SK-N-SH (cell line): Measurements from ENCODE around the gene PDGFB. TPM values are rescaled to one million over a fixed set of nuclear protein-coding genes. Genes with fewer than 3 reads are reported as not detected.

Experiments
- CTCF ChIA-PET: fragments of 300-600, 350-600 bp; formaldehyde crosslinking; extraction: SDS; loops from one replicate; lab custom pipeline; 2021; lab: Yijun Ruan, JAX
- POLR2A ChIA-PET: fragments of 350-600 bp; sonication (Branson Sonifier 250); formaldehyde crosslinking; extraction: SDS; loops from one replicate; lab custom pipeline; 2020; ENCODE audit warnings: antibody characterized with exemption, inconsistent platforms; lab: Yijun Ruan, JAX
- DNase-seq: peaks from one replicate; pipeline ENCODE4 v3.0.0; 2012
- H2AFZ ChIP-seq: fragments of 200-600 bp; sonication (generic); 2 replicates; pipeline ENCODE4 v1.8.1; 2016; ENCODE audit warnings: antibody characterized with exemption, mild to moderate bottlenecking, low read depth
- H3F3A ChIP-seq: fragments of 200-600 bp; sonication (generic); replicated peaks from 2 replicates; pipeline ENCODE3; 2016; ENCODE audit warnings: antibody characterized with exemption, mild to moderate bottlenecking; ENCODE audit not compliant: insufficient read depth
- H3K27ac ChIP-seq, 2 experiments: fragments of 200-500 bp in 1 of 2; fragments of 200-600 bp in 1 of 2; sonication (Bioruptor generic) in 1 of 2; sonication (generic), shearing (Covaris generic) in 1 of 2; 2 replicates each; pipeline versions ENCODE4 v1.5.1 to v1.6.1; 2014 to 2016; ENCODE audit warnings: low read depth in 2 of 2, inconsistent platforms in 1 of 2, low read length in 1 of 2, mild to moderate bottlenecking in 1 of 2, mixed read lengths in 1 of 2
- H3K27me3 ChIP-seq: fragments of 200-600 bp; sonication (generic), shearing (Covaris generic); 2 replicates; pipeline ENCODE4 v1.6.1; 2016; ENCODE audit warnings: mixed run types; ENCODE audit not compliant: insufficient read depth
- H3K36me3 ChIP-seq, 2 experiments: fragments of 200-500 bp in 1 of 2; fragments of 200-600 bp in 1 of 2; sonication (Bioruptor generic) in 1 of 2; sonication (generic) in 1 of 2; replicated peaks in 1 of 2; 2 replicates each; pipeline versions ENCODE3 to v1.5.1; 2014 to 2016; ENCODE audit warnings: low read length in 1 of 2, mild to moderate bottlenecking in 1 of 2; ENCODE audit not compliant: insufficient read depth in 2 of 2, control insufficient read depth in 1 of 2
- H3K4me1 ChIP-seq, 2 experiments: fragments of 200-500 bp in 1 of 2; fragments of 200-600 bp in 1 of 2; sonication (Bioruptor generic) in 1 of 2; sonication (generic), shearing (Covaris generic) in 1 of 2; 2 replicates each; pipeline versions ENCODE4 v1.5.1 to v1.6.1; 2014 to 2016; ENCODE audit warnings: low read depth in 1 of 2, low read length in 1 of 2, mixed run types in 1 of 2; ENCODE audit not compliant: insufficient read depth in 2 of 2, control insufficient read depth in 1 of 2
- H3K4me2 ChIP-seq: fragments of 200-600 bp; sonication (generic), shearing (Covaris generic); 2 replicates; pipeline ENCODE4 v1.6.1; 2017; ENCODE audit warnings: mixed run types
- H3K4me3 ChIP-seq, 2 experiments: fragments of 200-500 bp in 1 of 2; fragments of 200-600 bp in 1 of 2; sonication (Bioruptor generic) in 1 of 2; sonication (generic), shearing (Covaris generic) in 1 of 2; 2 replicates each; pipeline versions ENCODE4 v1.5.1 to v1.8.1; 2014 to 2016; ENCODE audit warnings: low read depth in 2 of 2, inconsistent platforms in 1 of 2, low read length in 1 of 2, mild to moderate bottlenecking in 1 of 2, mixed read lengths in 1 of 2, moderate library complexity in 1 of 2
- H3K79me2 ChIP-seq: fragments of 200-600 bp; sonication (generic); 2 replicates; pipeline ENCODE4 v1.8.1; 2017; ENCODE audit warnings: mild to moderate bottlenecking; ENCODE audit not compliant: insufficient read depth
- H3K9ac ChIP-seq: fragments of 200-600 bp; sonication (generic); 2 replicates; pipeline ENCODE4 v1.6.1; 2017; ENCODE audit warnings: mixed run types
- H3K9me2 ChIP-seq: fragments of 200-600 bp; sonication (generic); 2 replicates; pipeline ENCODE4 v1.6.1; 2017; ENCODE audit warnings: mixed run types
- H3K9me3 ChIP-seq: fragments of 200-600 bp; sonication (generic); 2 replicates; pipeline ENCODE4 v1.6.1; 2017; ENCODE audit warnings: mixed run types, mild to moderate bottlenecking, moderate library complexity
- H4K20me1 ChIP-seq: fragments of 200-600 bp; sonication (generic); 2 replicates; pipeline ENCODE4 v1.6.1; 2017; ENCODE audit warnings: mild to moderate bottlenecking, mixed run types; ENCODE audit not compliant: insufficient read depth
- ELF1 ChIP-seq: IDR thresholded peaks from 2 replicates; pipeline ENCODE4 v1.4.0; 2012
- FOSL2 ChIP-seq: IDR thresholded peaks from 2 replicates; pipeline ENCODE4 v1.4.0; 2012; ENCODE audit warnings: low read depth, mild to moderate bottlenecking, moderate library complexity, borderline replicate concordance
- FOXJ3 ChIP-seq: sonication (generic); formaldehyde crosslinking; IDR thresholded peaks from 2 replicates; pipeline ENCODE4 v1.5.1; 2020; ENCODE audit warnings: mild to moderate bottlenecking, missing genetic modification reagents
- GATA2 ChIP-seq: sonication (generic); formaldehyde crosslinking; IDR thresholded peaks from 2 replicates; pipeline ENCODE4 v1.5.0; 2020; ENCODE audit warnings: mild to moderate bottlenecking, missing genetic modification reagents
- MXI1 ChIP-seq: IDR thresholded peaks from 2 replicates; pipeline ENCODE4 v1.6.1; 2012; ENCODE audit warnings: mild to moderate bottlenecking, low read depth, low read length, improper control_type of control experiment
- NRF1 ChIP-seq: IDR thresholded peaks from 2 replicates; pipeline ENCODE4 v1.6.1; 2012; ENCODE audit warnings: low read depth, mild to moderate bottlenecking, low read length
- RAD21 ChIP-seq: IDR thresholded peaks from 2 replicates; pipeline ENCODE4 v1.6.1; 2012; ENCODE audit warnings: mild to moderate bottlenecking, low read length
- RCOR1 ChIP-seq: fragments of 150-350 bp; IDR thresholded peaks from 2 replicates; pipeline ENCODE4 v1.6.1; 2017; ENCODE audit warnings: antibody characterized with exemption, low read length
- SIN3A ChIP-seq: IDR thresholded peaks from 2 replicates; pipeline ENCODE4 v1.6.1; 2012; ENCODE audit warnings: low read depth, mild to moderate bottlenecking, low read length, moderate library complexity, borderline replicate concordance
- SMC3 ChIP-seq: IDR thresholded peaks from 2 replicates; pipeline ENCODE4 v1.6.1; 2012; ENCODE audit warnings: low read depth, low read length, improper control_type of control experiment
- TCF12 ChIP-seq: IDR thresholded peaks from 2 replicates; pipeline ENCODE4 v1.4.0; 2012
- TEAD4 ChIP-seq: IDR thresholded peaks from 2 replicates; pipeline ENCODE4 v1.4.0; 2012; ENCODE audit warnings: mild to moderate bottlenecking, borderline replicate concordance; ENCODE audit not compliant: insufficient read depth
- USF2 ChIP-seq: fragments of 150-350 bp; IDR thresholded peaks from 2 replicates; pipeline ENCODE4 v1.6.1; 2017; ENCODE audit warnings: antibody characterized with exemption, low read length, low read depth, borderline replicate concordance
- WGBS: methylation state at CpG from one replicate; pipeline ENCODE4 v1.1.6; 2017; ENCODE audit warnings: low lambda C conversion rate; 5-methylcytosine and 5-hydroxymethylcytosine counted together
- polyA plus RNA-seq, 3 experiments: library from polyadenylated mRNA; depleted of rRNA; stranded (reverse); fragments of >200 nt; gene quantifications; 2 replicates each; pipeline ENCODE4 v1.2.3, GENCODE V29; 2012
- TF ChIP-seq, protein P1 (sequence below): IDR thresholded peaks from 2 replicates; pipeline ENCODE4 v1.4.0; 2012; ENCODE audit warnings: low read depth
- TF ChIP-seq, protein P2 (sequence below): IDR thresholded peaks from 2 replicates; pipeline ENCODE4 v1.6.1; 2012; ENCODE audit warnings: mild to moderate bottlenecking, low read depth, low read length, moderate library complexity
- TF ChIP-seq, protein P3 (sequence below): fragments of 150-350 bp; IDR thresholded peaks from 2 replicates; pipeline ENCODE4 v1.6.1; 2016; ENCODE audit warnings: mild to moderate bottlenecking, low read depth, low read length

PDGFB gene
- polyA plus RNA-seq, 1 of the 3 experiments (the other 2 are of a cell fraction): 0.44 TPM

GRCh38 chr22:39177791-39178190, 67.0 kb downstream of the PDGFB start:
- CTCF ChIA-PET: interaction anchor here (1.2 kb wide), 1 partner anchor 138 kb away, joined by 3 read pairs; no protein-coding TSS in a partner anchor
- Histone ChIP-seq H2AFZ (no peak overlapping the region), H4K20me1 (no peaks in the 10 kb centered on the region), H3K27ac (no peak overlapping the region), H3K27me3 (no peaks in the 10 kb centered on the region), H3F3A (peaks cover 4% of the 10 kb centered on the region), H3K4me1 (peaks cover 0 to 9% of the 10 kb centered on the region in 2 experiments; a peak in 2 of 4 replicates), H3K36me3 (no peaks in the 10 kb centered on the region), H3K79me2 (no peaks in the 10 kb centered on the region), H3K4me2 (no peak overlapping the region), H3K4me3 (no peak overlapping the region), H3K9ac (no peak overlapping the region), H3K9me3 (no peaks in the 10 kb centered on the region), H3K9me2 (no peaks in the 10 kb centered on the region)
- no peak for DNase-seq
- POLR2A ChIA-PET: no interaction called here
- no peak for TF ChIP-seq FOXJ3 (CRISPR knock-in tag)
- TF ChIP-seq TEAD4: no peak
- TF ChIP-seq USF2: no peak
- TF ChIP-seq TCF12: no peak
- no peak for TF ChIP-seq RAD21
- TF ChIP-seq, protein P1, sequence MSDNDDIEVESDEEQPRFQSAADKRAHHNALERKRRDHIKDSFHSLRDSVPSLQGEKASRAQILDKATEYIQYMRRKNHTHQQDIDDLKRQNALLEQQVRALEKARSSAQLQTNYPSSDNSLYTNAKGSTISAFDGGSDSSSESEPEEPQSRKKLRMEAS: no peak
- TF ChIP-seq GATA2 (CRISPR knock-in tag): no peak
- TF ChIP-seq RCOR1: no peak
- TF ChIP-seq SMC3: no peak
- TF ChIP-seq FOSL2: no peak
- TF ChIP-seq SIN3A: no peak
- TF ChIP-seq, protein P2, sequence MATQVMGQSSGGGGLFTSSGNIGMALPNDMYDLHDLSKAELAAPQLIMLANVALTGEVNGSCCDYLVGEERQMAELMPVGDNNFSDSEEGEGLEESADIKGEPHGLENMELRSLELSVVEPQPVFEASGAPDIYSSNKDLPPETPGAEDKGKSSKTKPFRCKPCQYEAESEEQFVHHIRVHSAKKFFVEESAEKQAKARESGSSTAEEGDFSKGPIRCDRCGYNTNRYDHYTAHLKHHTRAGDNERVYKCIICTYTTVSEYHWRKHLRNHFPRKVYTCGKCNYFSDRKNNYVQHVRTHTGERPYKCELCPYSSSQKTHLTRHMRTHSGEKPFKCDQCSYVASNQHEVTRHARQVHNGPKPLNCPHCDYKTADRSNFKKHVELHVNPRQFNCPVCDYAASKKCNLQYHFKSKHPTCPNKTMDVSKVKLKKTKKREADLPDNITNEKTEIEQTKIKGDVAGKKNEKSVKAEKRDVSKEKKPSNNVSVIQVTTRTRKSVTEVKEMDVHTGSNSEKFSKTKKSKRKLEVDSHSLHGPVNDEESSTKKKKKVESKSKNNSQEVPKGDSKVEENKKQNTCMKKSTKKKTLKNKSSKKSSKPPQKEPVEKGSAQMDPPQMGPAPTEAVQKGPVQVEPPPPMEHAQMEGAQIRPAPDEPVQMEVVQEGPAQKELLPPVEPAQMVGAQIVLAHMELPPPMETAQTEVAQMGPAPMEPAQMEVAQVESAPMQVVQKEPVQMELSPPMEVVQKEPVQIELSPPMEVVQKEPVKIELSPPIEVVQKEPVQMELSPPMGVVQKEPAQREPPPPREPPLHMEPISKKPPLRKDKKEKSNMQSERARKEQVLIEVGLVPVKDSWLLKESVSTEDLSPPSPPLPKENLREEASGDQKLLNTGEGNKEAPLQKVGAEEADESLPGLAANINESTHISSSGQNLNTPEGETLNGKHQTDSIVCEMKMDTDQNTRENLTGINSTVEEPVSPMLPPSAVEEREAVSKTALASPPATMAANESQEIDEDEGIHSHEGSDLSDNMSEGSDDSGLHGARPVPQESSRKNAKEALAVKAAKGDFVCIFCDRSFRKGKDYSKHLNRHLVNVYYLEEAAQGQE: no peak
- TF ChIP-seq NRF1: no peak
- no peak for TF ChIP-seq MXI1
- TF ChIP-seq ELF1: no peak
- TF ChIP-seq, protein P3, sequence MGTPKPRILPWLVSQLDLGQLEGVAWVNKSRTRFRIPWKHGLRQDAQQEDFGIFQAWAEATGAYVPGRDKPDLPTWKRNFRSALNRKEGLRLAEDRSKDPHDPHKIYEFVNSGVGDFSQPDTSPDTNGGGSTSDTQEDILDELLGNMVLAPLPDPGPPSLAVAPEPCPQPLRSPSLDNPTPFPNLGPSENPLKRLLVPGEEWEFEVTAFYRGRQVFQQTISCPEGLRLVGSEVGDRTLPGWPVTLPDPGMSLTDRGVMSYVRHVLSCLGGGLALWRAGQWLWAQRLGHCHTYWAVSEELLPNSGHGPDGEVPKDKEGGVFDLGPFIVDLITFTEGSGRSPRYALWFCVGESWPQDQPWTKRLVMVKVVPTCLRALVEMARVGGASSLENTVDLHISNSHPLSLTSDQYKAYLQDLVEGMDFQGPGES: no peak
- WGBS: 87% methylated on average over 8 of the region's 9 CpGs
